GM12878 (cell line): Measurements from ENCODE around the gene ITGAD. TPM values are rescaled to one million over a fixed set of nuclear protein-coding genes. Genes with fewer than 3 reads are reported as not detected.

Experiments used
- ATAC-seq: fragments of 200-7000 bp; cut with Tn5 transposase; 3 replicates; pipeline ENCODE4 v1.9.1; 2020; ENCODE audit warnings: mild to moderate bottlenecking, moderate library complexity
- BruUV-seq: library from RNA; stranded (reverse); fragments of 400-500 nt; replicated peaks from 2 replicates; lab custom pipeline; 2021; lab: Mats Ljungman, UMichigan
- CTCF ChIA-PET: fragments of 300-600 bp; sonication (Branson Sonifier 250); formaldehyde crosslinking; extraction: SDS; loops from one replicate; lab custom pipeline; 2021; ENCODE audit warnings: inconsistent platforms; lab: Yijun Ruan, JAX
- POLR2A ChIA-PET: fragments of 350-600 bp; formaldehyde crosslinking; extraction: SDS; loops from one replicate; lab custom pipeline; 2021; ENCODE audit warnings: inconsistent platforms; lab: Charles Lee
- RAD21 ChIA-PET: fragments of 300-600 bp; sonication (Branson Sonifier 250); formaldehyde crosslinking; loops from one replicate; lab custom pipeline; 2023; ENCODE audit warnings: antibody characterized with exemption; ENCODE audit not compliant: unreplicated experiment; lab: Charles Lee
- SMC1A ChIA-PET: fragments of 300-600 bp; sonication (Branson Sonifier 250); formaldehyde crosslinking; loops from one replicate; lab custom pipeline; 2023; ENCODE audit not compliant: unreplicated experiment, uncharacterized antibody; lab: Charles Lee
- DNase-seq: peaks from one replicate; pipeline ENCODE4 v3.0.0-alpha.2; 2011; ENCODE audit warnings: low read depth, low spot score
- FAIRE-seq: peaks from 3 replicates; lab custom pipeline; 2011; peaks lifted over from hg19 to GRCh38; lab: Jason Lieb, UNC
- H2AFZ ChIP-seq: 2 replicates; pipeline ENCODE4 v1.6.0; 2011; ENCODE audit warnings: low read depth, low read length, control low read depth; ENCODE audit not compliant: control insufficient read depth
- H3K27ac ChIP-seq: 2 replicates; pipeline ENCODE4 v1.5.1; 2011; ENCODE audit warnings: control low read depth; ENCODE audit not compliant: control insufficient read depth, insufficient read depth
- H3K27me3 ChIP-seq, 2 experiments: replicated peaks in 1 of 2; 2 replicates each; pipeline versions ENCODE4 v1.6.0 to v1.6.1; 2011; ENCODE audit warnings: low read length in 1 of 2; ENCODE audit not compliant: control insufficient read depth in 2 of 2, insufficient read depth in 2 of 2
- H3K36me3 ChIP-seq, 2 experiments: 2 replicates each; pipeline ENCODE4 v1.5.1; 2011; ENCODE audit warnings: low read length in 1 of 2; ENCODE audit not compliant: control insufficient read depth in 2 of 2, insufficient read depth in 2 of 2
- H3K4me1 ChIP-seq: 2 replicates; pipeline ENCODE4 v1.6.1; 2011; ENCODE audit warnings: mild to moderate bottlenecking, low read length, moderate library complexity, mixed read lengths; ENCODE audit not compliant: control insufficient read depth, insufficient read depth
- H3K4me2 ChIP-seq: 2 replicates; pipeline ENCODE4 v1.6.0; 2011; ENCODE audit warnings: control low read depth; ENCODE audit not compliant: control insufficient read depth, insufficient read depth
- H3K4me3 ChIP-seq: fragments of 200-600 bp; sonication (generic); 2 replicates; pipeline ENCODE4 v1.5.1; 2016
- H3K79me2 ChIP-seq: 2 replicates; pipeline ENCODE4 v1.6.0; 2011; ENCODE audit warnings: low read length; ENCODE audit not compliant: control insufficient read depth, insufficient read depth
- H3K9ac ChIP-seq: 2 replicates; pipeline ENCODE4 v1.8.0; 2011; ENCODE audit warnings: low read length, control low read depth, mixed read lengths; ENCODE audit not compliant: control insufficient read depth, insufficient read depth
- H3K9me3 ChIP-seq: replicated peaks from 3 replicates; pipeline ENCODE4 v1.5.1; 2011; ENCODE audit warnings: mild to moderate bottlenecking, low read length; ENCODE audit not compliant: control insufficient read depth, insufficient read depth
- H4K20me1 ChIP-seq: 2 replicates; pipeline ENCODE4 v1.6.0; 2011; ENCODE audit not compliant: control insufficient read depth, insufficient read depth
- CHD4 ChIP-seq: fragments of 200-600 bp; sonication (generic); IDR thresholded peaks from 2 replicates; pipeline ENCODE4 v1.6.1; 2016; ENCODE audit warnings: mild to moderate bottlenecking
- CREM ChIP-seq: IDR thresholded peaks from 2 replicates; pipeline ENCODE4 v1.6.1; 2014; ENCODE audit warnings: antibody characterized with exemption, low read depth
- DPF2 ChIP-seq: fragments of 450-650 bp; IDR thresholded peaks from 2 replicates; pipeline ENCODE4 v1.6.1; 2017; ENCODE audit warnings: mild to moderate bottlenecking
- EED ChIP-seq: sonication (generic); IDR thresholded peaks from 2 replicates; pipeline ENCODE4 v1.6.1; 2016; ENCODE audit warnings: antibody characterized with exemption, low read depth
- FOXM1 ChIP-seq: IDR thresholded peaks from 2 replicates; pipeline ENCODE4 v1.6.1; 2012; ENCODE audit warnings: low read depth, mild to moderate bottlenecking, inconsistent platforms, low read length, moderate library complexity
- HDGF ChIP-seq: fragments of 450-650 bp; IDR thresholded peaks from 2 replicates; pipeline ENCODE4 v1.6.1; 2016; ENCODE audit warnings: antibody characterized with exemption
- NR2C1 ChIP-seq: fragments of 450-650 bp; IDR thresholded peaks from 2 replicates; pipeline ENCODE4 v1.6.1; 2017; ENCODE audit warnings: antibody characterized with exemption, mild to moderate bottlenecking, moderate library complexity
- NR2C2 ChIP-seq: IDR thresholded peaks from 2 replicates; pipeline ENCODE4 v1.6.1; 2011; ENCODE audit warnings: borderline replicate concordance, low read depth; ENCODE audit not compliant: control insufficient read depth, insufficient read length
- NRF1 ChIP-seq: conservative IDR thresholded peaks from 2 replicates; pipeline ENCODE4 v1.6.1; 2011; ENCODE audit warnings: mild to moderate bottlenecking, low read depth, low read length, improper control_type of control experiment
- SIX5 ChIP-seq: IDR thresholded peaks from 2 replicates; pipeline ENCODE4 v1.6.1; 2011; ENCODE audit warnings: mild to moderate bottlenecking, low read depth, low read length, moderate library complexity; ENCODE audit not compliant: severe bottlenecking
- SPI1 ChIP-seq: IDR thresholded peaks from 2 replicates; pipeline ENCODE4 v1.6.1; 2011; ENCODE audit warnings: low read depth, mild to moderate bottlenecking, low read length, moderate library complexity, borderline replicate concordance; ENCODE audit not compliant: insufficient read depth
- SUZ12 ChIP-seq: fragments of 200-600 bp; sonication (generic); IDR thresholded peaks from one replicate; pipeline ENCODE4 v1.6.1; 2018; ENCODE audit warnings: antibody characterized with exemption, mild to moderate bottlenecking; ENCODE audit not compliant: unreplicated experiment
- YBX1 ChIP-seq: fragments of 450-650 bp; IDR thresholded peaks from 2 replicates; pipeline ENCODE4 v1.6.1; 2016; ENCODE audit warnings: antibody characterized with exemption
- ZBED1 ChIP-seq: IDR thresholded peaks from 2 replicates; pipeline ENCODE4 v1.6.1; 2016; ENCODE audit warnings: borderline replicate concordance
- ZNF24 ChIP-seq: fragments of 450-650 bp; IDR thresholded peaks from 2 replicates; pipeline ENCODE4 v1.6.1; 2017; ENCODE audit warnings: antibody characterized with exemption, mild to moderate bottlenecking
- ZNF622 ChIP-seq: fragments of 450-650 bp; IDR thresholded peaks from 2 replicates; pipeline ENCODE4 v1.6.1; 2017; ENCODE audit warnings: mild to moderate bottlenecking, inconsistent platforms
- WGBS: methylation state at CpG from one replicate; pipeline ENCODE4 v1.1.6; 2016; ENCODE audit warnings: low lambda C conversion rate; ENCODE audit not compliant: insufficient replicate concordance, insufficient coverage; ENCODE audit errors: missing lambda C conversion rate; 5-methylcytosine and 5-hydroxymethylcytosine counted together
- in situ Hi-C: fragments of 300-500 bp; cut with MboI; formaldehyde crosslinking; loops from 9 replicates; pipeline ENCODE4 v1.14.3; 2018; ENCODE audit warnings: mixed read lengths
- intact Hi-C: fragments of 100-400 bp; cut with micrococcal nuclease; formaldehyde crosslinking; loops from one replicate; pipeline ENCODE4 v1.14.2; 2022; ENCODE audit not compliant: unreplicated experiment
- polyA plus RNA-seq, 11 experiments: library from polyadenylated mRNA; depleted of rRNA in 4 of 11; unstranded in 6 of 11; stranded (reverse) in 5 of 11; fragments of >200 nt; fragmentation: Nextera tagmentation in 4 of 11; fragmentation: Illumina TruSeq in 1 of 11; extraction: Ambion mirVana in 4 of 11; extraction: Trizol in 1 of 11; gene quantifications; 1 replicate in 1 of 11; 2 replicates in 10 of 11; pipeline versions ENCODE4 v1.2.1 to v1.2.3, GENCODE V29; 2011 to 2016; ENCODE audit warnings: inconsistent platforms in 2 of 11, missing spikeins in 2 of 11, low read depth in 1 of 11
- total RNA-seq, 4 experiments: library from RNA; depleted of rRNA in 3 of 4; stranded (reverse); fragments of >200 nt in 3 of 4; fragmentation: Illumina TruSeq in 1 of 4; extraction: Trizol in 1 of 4; gene quantifications; 2 replicates each; pipeline versions ENCODE4 v1.2.1 to v1.2.3, GENCODE V29; 2013 to 2021
- TF ChIP-seq, protein P1 (sequence below): fragments of 150-350 bp; IDR thresholded peaks from 2 replicates; pipeline ENCODE4 v1.6.1; 2016; ENCODE audit warnings: low read depth, low read length
- TF ChIP-seq, protein P2 (sequence below): fragments of 450-650 bp; IDR thresholded peaks from 2 replicates; pipeline ENCODE4 v1.6.1; 2018; ENCODE audit warnings: borderline replicate concordance, mild to moderate bottlenecking; ENCODE audit not compliant: partially characterized antibody

The ITGAD gene
- total and polyA plus RNA-seq, 10 of the 15 experiments (the other 5 are each of a cell fraction or from before 2014, with no cell fraction given) = 0.29 to 4.0 (median 1.2) TPM

DNA sequence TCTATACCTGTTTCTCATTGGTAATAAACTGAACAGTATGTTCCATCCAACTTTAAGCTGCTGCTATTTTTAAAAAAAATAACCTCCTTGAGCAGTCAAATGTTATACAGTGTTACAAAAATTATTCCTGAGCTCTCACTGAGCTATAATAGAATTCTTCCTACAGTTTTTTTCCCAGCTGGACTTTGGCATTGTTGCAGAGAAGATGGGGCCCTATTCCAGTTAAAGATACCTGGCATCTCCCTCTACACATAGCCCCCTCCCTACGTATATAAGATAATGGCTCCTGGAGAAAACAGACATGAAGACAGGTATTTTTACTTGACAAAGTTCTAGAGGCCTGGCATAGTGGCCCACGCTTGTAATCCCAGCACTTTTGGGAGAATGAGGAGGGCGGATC lies 36.7 kb downstream of the ITGAD start (continued):
- TF ChIP-seq, protein P1, sequence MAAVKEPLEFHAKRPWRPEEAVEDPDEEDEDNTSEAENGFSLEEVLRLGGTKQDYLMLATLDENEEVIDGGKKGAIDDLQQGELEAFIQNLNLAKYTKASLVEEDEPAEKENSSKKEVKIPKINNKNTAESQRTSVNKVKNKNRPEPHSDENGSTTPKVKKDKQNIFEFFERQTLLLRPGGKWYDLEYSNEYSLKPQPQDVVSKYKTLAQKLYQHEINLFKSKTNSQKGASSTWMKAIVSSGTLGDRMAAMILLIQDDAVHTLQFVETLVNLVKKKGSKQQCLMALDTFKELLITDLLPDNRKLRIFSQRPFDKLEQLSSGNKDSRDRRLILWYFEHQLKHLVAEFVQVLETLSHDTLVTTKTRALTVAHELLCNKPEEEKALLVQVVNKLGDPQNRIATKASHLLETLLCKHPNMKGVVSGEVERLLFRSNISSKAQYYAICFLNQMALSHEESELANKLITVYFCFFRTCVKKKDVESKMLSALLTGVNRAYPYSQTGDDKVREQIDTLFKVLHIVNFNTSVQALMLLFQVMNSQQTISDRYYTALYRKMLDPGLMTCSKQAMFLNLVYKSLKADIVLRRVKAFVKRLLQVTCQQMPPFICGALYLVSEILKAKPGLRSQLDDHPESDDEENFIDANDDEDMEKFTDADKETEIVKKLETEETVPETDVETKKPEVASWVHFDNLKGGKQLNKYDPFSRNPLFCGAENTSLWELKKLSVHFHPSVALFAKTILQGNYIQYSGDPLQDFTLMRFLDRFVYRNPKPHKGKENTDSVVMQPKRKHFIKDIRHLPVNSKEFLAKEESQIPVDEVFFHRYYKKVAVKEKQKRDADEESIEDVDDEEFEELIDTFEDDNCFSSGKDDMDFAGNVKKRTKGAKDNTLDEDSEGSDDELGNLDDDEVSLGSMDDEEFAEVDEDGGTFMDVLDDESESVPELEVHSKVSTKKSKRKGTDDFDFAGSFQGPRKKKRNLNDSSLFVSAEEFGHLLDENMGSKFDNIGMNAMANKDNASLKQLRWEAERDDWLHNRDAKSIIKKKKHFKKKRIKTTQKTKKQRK = no peak
- TF ChIP-seq HDGF = no peak
- TF ChIP-seq DPF2 = no peak
- no peak for TF ChIP-seq SPI1

DNA sequence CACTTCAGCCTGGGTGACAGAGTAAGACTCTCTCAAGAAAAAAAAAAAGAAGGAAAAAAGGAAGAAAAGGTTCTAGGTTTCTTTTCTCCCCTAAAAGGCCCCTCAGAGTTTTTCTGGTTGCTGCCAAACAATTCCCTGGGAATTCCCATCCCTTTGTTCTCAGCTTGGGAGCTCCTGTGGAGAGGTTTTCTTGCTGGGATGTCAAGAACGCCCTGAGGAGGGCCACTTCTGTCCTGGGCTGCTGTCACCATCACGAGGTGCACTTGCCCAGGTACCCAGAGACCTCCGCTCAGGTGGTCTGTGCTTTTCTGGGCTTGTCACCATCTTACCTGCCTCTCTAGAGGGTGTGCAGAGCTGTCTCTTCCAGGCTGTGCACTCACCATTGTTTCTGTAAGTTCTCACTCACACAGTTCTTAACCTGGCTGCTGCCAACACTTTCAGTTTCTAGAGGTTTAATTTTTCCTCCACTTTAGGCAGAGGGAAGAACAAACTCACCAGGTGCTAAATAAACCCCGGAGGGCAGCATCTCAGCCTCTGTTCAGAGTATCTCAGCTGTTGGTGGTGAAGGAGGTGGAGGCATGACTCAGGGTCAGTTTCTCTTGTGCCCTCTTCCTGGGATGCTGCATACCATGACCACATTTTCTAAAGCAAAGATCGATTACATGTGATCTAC lies 37.4 kb downstream of the ITGAD start:
- H3K27ac ChIP-seq = no peak overlapping the region
- H3K9me3 ChIP-seq = no peaks in the 10 kb centered on the region
- WGBS = 15% methylated on average over 5 of the region's 5 CpGs
- H3K27me3 ChIP-seq = no peaks in the 10 kb centered on the region
- no peaks in the 10 kb centered on the region for H3K36me3 ChIP-seq
- in situ Hi-C loops (loop anchor here (25.0 kb wide), 1 partner anchor 443 kb away; the partner anchor contains the start of gene HSD3B7), intact Hi-C loops (no loop called here)
- DNase-seq (no peak), FAIRE-seq (no peak), ATAC-seq (peak; percentile 72)
- CTCF ChIA-PET = interaction anchor here (0.5 to 4.8 kb wide), 16 partner anchors 10 to 488 kb away, joined by 3 to 20 read pairs (median 3); partner anchors contain the start of gene ZNF843
- no peak overlapping the region for H3K9ac ChIP-seq
- BruUV-seq = no TSS peak
- POLR2A ChIA-PET = interaction anchor here (0.8 to 1.8 kb wide), 6 partner anchors 8 to 248 kb away, joined by 3 to 7 read pairs (median 4); no protein-coding TSS in a partner anchor
- no peaks in the 10 kb centered on the region for H3K79me2 ChIP-seq
- SMC1A ChIA-PET = interaction anchor here (0.9 to 5.2 kb wide), 9 partner anchors 8 to 250 kb away, joined by 3 to 31 read pairs (median 6); partner anchors contain the start of genes FUS and ZNF843
- H3K4me2 ChIP-seq = 0 out of 2 replicates have a peak overlapping the region, but pooled peaks have one; percentile 15
- no peak overlapping the region for H3K4me3 ChIP-seq
- no peaks in the 10 kb centered on the region for H3K4me1 ChIP-seq
- H2AFZ ChIP-seq = no peak overlapping the region
- RAD21 ChIA-PET = interaction anchor here (0.7 to 3.2 kb wide), 5 partner anchors 9 to 289 kb away, joined by 3 to 20 read pairs (median 4); partner anchors contain the start of gene ZNF843
- H4K20me1 ChIP-seq = no peaks in the 10 kb centered on the region
- TF ChIP-seq ZNF622 (no peak), SIX5 (no peak), ZNF24 (no peak), YBX1 (no peak), CREM (no peak), CHD4 (no peak), NR2C1 (no peak), FOXM1 (no peak), EED (no peak), NRF1 (no peak), NR2C2 (no peak), ZBED1 (no peak), SUZ12 (no peak)
- TF ChIP-seq, protein P2, sequence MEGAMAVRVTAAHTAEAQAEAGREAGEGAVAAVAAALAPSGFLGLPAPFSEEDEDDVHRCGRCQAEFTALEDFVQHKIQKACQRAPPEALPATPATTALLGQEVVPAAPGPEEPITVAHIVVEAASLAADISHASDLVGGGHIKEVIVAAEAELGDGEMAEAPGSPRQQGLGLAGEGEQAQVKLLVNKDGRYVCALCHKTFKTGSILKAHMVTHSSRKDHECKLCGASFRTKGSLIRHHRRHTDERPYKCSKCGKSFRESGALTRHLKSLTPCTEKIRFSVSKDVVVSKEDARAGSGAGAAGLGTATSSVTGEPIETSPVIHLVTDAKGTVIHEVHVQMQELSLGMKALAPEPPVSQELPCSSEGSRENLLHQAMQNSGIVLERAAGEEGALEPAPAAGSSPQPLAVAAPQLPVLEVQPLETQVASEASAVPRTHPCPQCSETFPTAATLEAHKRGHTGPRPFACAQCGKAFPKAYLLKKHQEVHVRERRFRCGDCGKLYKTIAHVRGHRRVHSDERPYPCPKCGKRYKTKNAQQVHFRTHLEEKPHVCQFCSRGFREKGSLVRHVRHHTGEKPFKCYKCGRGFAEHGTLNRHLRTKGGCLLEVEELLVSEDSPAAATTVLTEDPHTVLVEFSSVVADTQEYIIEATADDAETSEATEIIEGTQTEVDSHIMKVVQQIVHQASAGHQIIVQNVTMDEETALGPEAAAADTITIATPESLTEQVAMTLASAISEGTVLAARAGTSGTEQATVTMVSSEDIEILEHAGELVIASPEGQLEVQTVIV = no peak
